HEK293 (cell line): ENCODE data around the gene LOXL1.
A peak's percentile ranks its signal among the peaks of the same experiment; 100 is the strongest.

Experiments used
- GLI4 ChIP-seq: fragments of 450-650 bp; formaldehyde crosslinking; IDR thresholded peaks from 2 replicates; pipeline ENCODE4 v1.5.1; 2016; ENCODE audit warnings: missing biosample characterization, missing genetic modification characterization
- SP2 ChIP-seq: fragments of 450-650 bp; formaldehyde crosslinking; IDR thresholded peaks from 2 replicates; pipeline ENCODE4 v1.5.1; 2016; ENCODE audit warnings: missing biosample characterization, missing genetic modification characterization
- SP7 ChIP-seq: fragments of 450-650 bp; formaldehyde crosslinking; IDR thresholded peaks from 2 replicates; pipeline ENCODE4 v1.5.1; 2016; ENCODE audit warnings: missing biosample characterization, missing genetic modification characterization
- YY1 ChIP-seq: fragments of 450-650 bp; formaldehyde crosslinking; IDR thresholded peaks from 2 replicates; pipeline ENCODE4 v1.5.1; 2018; ENCODE audit warnings: missing biosample characterization, missing genetic modification characterization
- ZNF138 ChIP-seq: fragments of 450-650 bp; formaldehyde crosslinking; IDR thresholded peaks from 2 replicates; pipeline ENCODE4 v1.5.1; 2016; ENCODE audit warnings: missing biosample characterization, missing genetic modification characterization, borderline replicate concordance
- ZNF37A ChIP-seq: fragments of 450-650 bp; IDR thresholded peaks from 2 replicates; pipeline ENCODE4 v1.5.1; 2018; ENCODE audit warnings: missing biosample characterization, missing genetic modification characterization
- ZSCAN30 ChIP-seq: fragments of 450-650 bp; IDR thresholded peaks from 2 replicates; pipeline ENCODE4 v1.5.1; 2018; ENCODE audit warnings: missing biosample characterization, mild to moderate bottlenecking, missing genetic modification characterization, moderate library complexity
- TF ChIP-seq, protein P1 (sequence below): fragments of 450-650 bp; formaldehyde crosslinking; IDR thresholded peaks from 2 replicates; pipeline ENCODE4 v1.5.1; 2016; ENCODE audit warnings: missing biosample characterization, missing genetic modification characterization
- TF ChIP-seq, protein P2 (sequence below): fragments of 450-650 bp; formaldehyde crosslinking; IDR thresholded peaks from 2 replicates; pipeline ENCODE4 v1.5.1; 2016; ENCODE audit warnings: missing biosample characterization, missing genetic modification characterization
- TF ChIP-seq, protein P3 (sequence below): fragments of 450-650 bp; formaldehyde crosslinking; IDR thresholded peaks from 2 replicates; pipeline ENCODE4 v1.5.1; 2016; ENCODE audit warnings: missing biosample characterization, missing genetic modification characterization
- TF ChIP-seq, protein P4 (sequence below): fragments of 450-650 bp; formaldehyde crosslinking; IDR thresholded peaks from 2 replicates; pipeline ENCODE4 v1.5.1; 2016; ENCODE audit warnings: missing biosample characterization, missing genetic modification characterization

DNA sequence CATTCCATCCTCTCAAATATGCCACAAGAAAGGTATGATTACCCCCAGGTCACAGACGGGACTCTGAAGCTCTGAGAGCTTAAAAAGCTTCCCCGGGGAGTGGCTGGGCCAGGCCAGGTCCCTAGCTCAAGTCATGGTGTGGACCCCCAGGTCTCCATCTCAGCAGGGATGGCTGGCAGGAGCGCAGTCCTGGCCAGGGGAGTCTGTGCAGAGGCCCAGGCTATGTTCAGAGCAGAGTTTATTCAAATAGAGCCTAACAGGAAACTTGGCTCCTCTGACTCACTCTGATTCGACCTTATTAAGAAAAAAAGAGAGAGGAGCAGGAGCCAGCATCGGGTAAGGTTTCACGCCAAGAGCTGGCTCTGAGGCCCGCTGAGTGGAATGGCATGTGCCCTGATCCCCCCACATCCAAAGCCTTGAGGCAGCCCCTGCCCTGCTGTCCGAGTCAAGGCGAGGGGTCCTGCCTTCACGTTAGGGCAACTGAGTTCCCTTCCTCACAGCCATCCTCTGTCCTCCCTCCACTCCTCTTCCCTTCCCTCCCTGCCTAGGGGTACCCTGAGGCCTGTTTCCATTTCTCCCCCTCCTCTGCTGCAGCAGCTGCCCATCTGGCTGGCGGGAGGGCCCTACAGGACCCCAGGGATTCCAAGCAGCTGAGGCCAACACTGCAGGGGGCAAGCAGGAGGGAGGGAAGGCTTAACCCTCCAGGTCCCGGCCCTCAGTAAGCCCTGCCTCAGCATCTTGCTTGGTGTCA is 1.9 kb upstream of the LOXL1 start:
- TF ChIP-seq SP7, result peak; percentile 19; the same call in 1 of the 2 replicates
- TF ChIP-seq YY1 (tag by site-specific recombination), result no peak
- TF ChIP-seq, protein P1, sequence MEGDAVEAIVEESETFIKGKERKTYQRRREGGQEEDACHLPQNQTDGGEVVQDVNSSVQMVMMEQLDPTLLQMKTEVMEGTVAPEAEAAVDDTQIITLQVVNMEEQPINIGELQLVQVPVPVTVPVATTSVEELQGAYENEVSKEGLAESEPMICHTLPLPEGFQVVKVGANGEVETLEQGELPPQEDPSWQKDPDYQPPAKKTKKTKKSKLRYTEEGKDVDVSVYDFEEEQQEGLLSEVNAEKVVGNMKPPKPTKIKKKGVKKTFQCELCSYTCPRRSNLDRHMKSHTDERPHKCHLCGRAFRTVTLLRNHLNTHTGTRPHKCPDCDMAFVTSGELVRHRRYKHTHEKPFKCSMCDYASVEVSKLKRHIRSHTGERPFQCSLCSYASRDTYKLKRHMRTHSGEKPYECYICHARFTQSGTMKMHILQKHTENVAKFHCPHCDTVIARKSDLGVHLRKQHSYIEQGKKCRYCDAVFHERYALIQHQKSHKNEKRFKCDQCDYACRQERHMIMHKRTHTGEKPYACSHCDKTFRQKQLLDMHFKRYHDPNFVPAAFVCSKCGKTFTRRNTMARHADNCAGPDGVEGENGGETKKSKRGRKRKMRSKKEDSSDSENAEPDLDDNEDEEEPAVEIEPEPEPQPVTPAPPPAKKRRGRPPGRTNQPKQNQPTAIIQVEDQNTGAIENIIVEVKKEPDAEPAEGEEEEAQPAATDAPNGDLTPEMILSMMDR (tag by site-specific recombination), result no peak
- TF ChIP-seq, protein P2, sequence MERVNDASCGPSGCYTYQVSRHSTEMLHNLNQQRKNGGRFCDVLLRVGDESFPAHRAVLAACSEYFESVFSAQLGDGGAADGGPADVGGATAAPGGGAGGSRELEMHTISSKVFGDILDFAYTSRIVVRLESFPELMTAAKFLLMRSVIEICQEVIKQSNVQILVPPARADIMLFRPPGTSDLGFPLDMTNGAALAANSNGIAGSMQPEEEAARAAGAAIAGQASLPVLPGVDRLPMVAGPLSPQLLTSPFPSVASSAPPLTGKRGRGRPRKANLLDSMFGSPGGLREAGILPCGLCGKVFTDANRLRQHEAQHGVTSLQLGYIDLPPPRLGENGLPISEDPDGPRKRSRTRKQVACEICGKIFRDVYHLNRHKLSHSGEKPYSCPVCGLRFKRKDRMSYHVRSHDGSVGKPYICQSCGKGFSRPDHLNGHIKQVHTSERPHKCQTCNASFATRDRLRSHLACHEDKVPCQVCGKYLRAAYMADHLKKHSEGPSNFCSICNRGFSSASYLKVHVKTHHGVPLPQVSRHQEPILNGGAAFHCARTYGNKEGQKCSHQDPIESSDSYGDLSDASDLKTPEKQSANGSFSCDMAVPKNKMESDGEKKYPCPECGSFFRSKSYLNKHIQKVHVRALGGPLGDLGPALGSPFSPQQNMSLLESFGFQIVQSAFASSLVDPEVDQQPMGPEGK (tag by site-specific recombination), result peak; percentile 68
- TF ChIP-seq ZNF37A, result no peak
- TF ChIP-seq, protein P3, sequence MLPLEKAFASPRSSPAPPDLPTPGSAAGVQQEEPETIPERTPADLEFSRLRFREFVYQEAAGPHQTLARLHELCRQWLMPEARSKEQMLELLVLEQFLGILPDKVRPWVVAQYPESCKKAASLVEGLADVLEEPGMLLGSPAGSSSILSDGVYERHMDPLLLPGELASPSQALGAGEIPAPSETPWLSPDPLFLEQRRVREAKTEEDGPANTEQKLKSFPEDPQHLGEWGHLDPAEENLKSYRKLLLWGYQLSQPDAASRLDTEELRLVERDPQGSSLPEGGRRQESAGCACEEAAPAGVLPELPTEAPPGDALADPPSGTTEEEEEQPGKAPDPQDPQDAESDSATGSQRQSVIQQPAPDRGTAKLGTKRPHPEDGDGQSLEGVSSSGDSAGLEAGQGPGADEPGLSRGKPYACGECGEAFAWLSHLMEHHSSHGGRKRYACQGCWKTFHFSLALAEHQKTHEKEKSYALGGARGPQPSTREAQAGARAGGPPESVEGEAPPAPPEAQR (tag by site-specific recombination), result no peak
- TF ChIP-seq ZNF138 (tag by site-specific recombination), result no peak
- TF ChIP-seq, protein P4, sequence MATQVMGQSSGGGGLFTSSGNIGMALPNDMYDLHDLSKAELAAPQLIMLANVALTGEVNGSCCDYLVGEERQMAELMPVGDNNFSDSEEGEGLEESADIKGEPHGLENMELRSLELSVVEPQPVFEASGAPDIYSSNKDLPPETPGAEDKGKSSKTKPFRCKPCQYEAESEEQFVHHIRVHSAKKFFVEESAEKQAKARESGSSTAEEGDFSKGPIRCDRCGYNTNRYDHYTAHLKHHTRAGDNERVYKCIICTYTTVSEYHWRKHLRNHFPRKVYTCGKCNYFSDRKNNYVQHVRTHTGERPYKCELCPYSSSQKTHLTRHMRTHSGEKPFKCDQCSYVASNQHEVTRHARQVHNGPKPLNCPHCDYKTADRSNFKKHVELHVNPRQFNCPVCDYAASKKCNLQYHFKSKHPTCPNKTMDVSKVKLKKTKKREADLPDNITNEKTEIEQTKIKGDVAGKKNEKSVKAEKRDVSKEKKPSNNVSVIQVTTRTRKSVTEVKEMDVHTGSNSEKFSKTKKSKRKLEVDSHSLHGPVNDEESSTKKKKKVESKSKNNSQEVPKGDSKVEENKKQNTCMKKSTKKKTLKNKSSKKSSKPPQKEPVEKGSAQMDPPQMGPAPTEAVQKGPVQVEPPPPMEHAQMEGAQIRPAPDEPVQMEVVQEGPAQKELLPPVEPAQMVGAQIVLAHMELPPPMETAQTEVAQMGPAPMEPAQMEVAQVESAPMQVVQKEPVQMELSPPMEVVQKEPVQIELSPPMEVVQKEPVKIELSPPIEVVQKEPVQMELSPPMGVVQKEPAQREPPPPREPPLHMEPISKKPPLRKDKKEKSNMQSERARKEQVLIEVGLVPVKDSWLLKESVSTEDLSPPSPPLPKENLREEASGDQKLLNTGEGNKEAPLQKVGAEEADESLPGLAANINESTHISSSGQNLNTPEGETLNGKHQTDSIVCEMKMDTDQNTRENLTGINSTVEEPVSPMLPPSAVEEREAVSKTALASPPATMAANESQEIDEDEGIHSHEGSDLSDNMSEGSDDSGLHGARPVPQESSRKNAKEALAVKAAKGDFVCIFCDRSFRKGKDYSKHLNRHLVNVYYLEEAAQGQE (tag by site-specific recombination), result no peak
- no peak for TF ChIP-seq ZSCAN30 (tag by site-specific recombination)
- no peak for TF ChIP-seq GLI4
- no peak for TF ChIP-seq SP2 (tag by site-specific recombination)
